Epidermal melanocyte (primary cell): Measurements from ENCODE around the gene SSBP4.

Experiments used
- DNase-seq: peaks from one replicate; pipeline ENCODE4 v3.0.0; 2011; ENCODE audit warnings: low spot score; ENCODE audit not compliant: insufficient read length

Gene SSBP4

DNA sequence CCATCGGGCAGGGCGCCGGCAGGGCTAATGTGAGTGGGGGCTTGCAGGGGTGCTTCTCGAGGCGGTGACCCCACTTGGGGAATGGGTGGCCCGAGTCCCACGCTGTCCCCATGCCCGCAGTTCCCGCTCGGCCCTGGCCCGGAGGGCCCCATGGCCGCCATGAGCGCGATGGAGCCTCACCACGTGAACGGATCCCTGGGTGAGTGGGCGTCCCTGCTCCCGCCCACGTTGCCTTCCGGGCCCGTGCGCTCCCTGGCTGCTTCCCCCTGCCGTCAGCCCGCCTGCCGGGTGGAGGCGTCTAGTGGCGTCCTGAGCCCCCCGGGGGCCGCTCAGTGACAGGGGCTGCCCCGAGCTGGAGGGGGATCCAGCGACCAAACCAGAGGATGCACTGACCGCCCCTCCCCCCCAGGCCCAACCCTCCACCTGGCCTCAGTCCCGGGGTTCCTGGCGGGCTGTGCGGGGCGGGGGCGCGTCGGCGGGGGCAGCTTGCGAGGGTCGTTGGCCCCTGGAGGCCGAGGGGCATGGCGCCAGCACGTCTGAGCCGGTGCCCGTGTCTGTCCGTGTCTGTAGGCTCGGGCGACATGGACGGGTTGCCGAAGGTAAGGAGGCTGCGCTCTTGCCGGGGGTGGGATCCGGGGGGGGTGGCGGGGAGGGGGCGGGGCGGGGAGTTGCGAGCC, 14.0 kb downstream of the SSBP4 start:
- DNase-seq = no peak

DNA sequence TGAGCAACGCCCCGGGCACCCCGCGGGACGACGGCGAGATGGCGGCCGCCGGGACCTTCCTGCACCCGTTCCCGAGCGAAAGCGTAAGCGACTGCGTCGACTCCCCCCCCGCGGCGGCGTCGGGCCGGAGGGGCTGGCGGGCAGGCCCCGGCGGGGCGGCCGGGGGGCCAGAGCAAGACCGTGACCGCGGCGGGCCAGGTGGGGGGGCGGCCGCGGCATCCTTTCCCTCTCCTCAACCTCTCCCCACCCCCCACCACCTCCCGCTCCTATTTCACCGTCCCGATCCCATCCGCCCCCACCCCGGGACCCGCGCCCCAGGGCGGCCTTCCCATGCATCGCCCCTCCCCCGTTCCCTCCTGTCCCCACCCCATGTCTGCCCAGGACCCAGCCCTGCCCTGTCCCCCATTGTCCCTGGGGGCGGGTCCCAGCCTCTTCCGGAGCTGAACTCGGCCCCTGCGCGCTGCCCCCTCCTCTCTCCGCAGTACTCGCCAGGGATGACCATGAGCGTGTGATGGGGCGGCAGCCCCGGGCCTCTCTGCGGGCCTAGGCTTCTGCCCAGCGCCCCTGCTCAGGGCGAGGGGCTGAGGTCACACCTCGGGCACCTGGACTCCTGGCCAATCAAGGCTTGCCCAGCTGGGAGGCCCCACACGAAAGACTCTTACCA, 14.7 kb downstream of the SSBP4 start:
- DNase-seq = no peak

DNA sequence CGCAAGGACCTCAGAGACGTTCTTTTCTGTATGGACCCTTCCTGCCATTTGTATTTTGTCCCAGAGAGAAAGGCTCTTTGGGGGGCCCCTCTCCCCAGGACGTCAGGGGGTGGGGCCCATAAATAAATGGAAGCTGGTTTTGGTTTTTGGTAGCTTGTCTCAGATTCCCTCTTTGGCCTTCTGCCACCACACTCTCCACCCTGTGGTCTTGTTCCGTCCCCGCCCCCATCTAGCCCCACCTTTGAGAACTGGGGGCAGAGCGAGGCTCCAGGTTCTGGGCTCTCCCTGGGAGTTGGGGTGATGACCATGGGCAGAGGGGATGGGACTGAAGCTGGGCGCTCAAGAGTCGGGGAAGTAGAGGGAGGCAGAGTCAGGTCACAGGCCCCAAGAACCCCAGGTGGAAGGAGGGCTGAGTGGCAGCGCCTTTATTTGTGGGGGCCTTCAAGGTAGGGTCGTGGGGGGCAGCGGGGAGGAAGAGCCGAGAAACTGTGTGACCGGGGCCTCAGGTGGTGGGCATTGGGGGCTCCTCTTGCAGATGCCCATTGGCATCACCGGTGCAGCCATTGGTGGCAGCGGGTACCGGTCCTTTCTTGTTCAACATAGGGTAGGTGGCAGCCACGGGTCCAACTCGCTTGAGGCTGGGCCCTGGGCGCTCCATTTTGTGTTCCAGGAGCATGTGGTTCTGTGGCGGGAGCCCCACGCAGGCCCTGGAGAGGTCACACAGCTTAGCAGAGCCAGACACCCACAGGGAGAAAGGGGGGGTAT, 15.4 kb downstream of the SSBP4 start:
- DNase-seq = no peak

DNA sequence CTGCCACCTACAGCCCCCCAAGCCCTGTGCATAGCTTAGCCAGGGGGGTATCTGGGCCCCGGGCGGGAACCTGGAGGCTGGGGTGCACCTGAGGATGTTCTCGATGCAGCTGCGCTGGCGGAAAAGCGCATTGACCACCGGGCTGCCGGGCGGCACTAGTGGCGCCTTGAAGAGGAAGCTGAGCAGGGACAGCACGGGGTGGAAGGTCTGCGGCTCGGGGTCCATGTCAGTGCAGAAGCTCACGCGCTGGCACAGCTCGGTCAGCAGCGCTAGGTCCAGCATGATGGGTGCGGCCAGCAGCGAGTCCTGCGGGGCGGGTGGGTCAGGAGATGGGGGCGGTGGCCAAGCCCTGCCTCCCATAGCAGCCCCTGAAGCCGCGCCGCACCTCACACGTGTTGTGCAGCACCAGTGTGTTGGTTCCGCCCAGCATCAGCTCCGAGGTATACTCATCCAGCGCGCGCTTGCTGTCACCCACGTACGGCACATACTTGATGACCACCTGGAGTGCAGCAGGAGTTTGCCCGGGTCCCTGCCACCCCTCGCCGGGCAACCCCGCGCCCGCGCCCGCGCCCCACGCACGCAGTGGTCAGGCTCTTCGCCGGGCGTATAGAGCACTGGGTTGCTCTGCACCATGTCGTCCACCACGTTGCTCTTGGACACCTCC, 16.1 kb downstream of the SSBP4 start:
- no peak for DNase-seq

DNA sequence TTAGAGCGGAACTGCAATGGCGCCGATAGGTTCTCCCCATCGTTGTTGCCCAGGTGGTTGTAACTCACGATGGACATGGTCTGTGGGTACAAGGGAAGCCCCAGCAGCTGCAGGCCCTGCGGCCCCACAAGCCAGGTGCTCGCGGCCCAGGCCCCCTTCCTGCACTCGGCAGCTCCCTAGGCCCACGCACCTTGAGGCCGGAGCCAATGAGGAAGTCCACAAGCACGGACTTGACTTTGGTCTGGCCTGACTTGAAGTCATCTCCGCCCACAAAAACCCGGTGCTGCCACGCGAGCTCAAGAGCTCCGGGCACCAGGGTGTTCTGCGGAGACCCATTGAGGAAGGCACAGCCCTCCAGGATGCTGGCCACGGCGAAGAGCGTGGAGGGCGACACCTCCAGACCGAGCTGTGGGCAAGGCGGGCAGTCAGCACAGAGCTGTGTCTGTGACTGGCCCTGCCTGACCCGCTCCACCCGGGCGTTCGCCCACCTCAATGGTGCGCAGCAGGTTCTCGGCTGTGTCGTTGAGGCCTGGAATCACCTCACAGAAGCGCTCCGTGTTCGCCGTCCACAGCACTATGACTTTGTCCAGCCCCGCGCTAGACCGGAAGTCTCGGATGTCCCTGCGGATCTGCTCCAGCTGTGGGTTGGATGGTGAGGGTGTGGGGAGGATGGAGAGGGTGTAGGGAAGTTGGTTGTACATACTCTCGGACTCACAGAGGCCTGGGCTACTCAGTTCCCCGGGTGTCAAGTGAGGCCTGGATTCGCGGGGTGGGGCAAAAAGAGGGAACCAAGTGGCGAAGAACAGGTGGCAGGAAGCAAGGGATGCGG, 16.9 kb downstream of the SSBP4 start:
- DNase-seq = no peak

DNA sequence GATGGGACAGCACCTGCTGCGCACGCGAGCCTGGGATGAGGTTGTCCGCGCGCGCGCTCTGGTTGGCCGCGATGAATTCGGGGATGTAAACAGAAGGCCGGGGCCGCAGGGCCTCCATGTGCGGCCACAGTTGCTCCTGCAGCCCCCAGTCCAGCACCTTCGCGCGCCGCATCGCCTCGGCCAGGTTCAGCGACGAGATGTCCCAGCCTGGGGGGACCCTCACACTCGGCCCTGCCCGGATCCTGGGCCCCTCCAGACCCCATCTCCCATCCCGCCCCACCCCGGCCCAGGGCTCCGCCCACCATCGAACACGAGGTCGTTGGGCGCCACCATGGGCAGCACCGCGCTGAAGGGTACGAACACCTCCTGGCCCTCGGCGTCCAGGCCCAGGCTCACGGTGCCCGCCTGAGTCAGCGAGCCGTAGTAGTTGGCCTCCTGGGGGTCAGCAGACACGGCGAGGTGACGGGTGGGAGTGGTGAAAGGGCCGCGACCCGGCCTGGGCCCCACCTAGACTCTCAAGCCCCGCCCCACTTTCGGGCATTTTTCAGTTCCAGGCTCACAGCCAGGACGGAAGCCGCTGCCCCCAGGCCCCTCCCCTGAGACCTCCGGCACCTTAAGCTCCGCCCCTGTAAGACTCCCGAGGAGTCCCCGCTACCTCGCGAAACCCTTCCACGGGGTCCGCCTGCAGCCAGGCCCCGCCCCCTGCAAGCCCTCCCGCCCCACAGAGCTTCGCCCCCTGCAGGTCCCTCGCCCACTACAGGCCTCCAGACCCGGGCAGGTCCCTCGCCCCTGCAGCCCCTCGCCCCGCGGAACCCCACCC, 17.7 kb downstream of the SSBP4 start:
- peak; percentile 99 for DNase-seq

DNA sequence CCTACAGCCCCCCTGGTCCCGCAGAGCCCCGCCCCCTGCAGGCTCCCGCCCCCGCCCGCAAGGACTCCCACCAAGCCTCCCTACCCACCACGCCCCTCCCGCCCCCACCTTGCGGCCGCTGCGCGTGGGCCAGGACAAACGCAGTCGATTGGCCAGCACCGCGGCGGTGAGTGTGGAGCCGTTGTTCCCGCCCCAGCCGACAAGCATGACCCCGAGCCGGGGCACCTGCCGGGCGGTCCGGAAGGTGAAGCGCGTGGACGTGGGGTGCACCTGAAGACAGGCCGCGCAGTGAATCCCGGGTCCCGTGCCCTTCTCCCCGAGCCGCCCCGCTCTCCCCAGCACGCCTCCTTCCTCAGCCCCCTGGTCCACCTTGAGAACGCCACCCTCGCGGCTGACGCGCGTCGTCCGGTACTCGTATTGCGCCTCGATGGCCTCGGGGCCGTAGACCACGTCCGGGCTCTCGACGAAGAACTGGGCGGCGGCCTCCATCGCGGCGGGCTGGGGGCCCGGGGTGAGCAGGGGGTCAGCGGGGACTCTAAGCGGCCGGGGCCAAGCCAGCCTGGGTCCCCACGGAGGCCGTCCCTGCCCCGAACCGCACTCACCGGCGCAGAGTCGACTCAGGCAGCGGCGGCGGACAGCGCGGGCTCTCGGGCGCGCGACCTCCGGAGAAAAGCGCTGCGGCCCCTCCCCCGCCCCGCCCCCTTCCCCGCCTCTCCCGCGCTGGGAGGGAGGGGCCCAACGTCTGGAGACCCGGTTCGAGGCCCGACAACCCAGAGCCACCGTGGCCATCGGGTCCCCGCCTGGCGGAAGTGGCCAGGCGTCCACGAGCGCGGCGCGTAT, 18.5 kb downstream of the SSBP4 start, which contains the start of gene ISYNA1:
TSS of gene ISYNA1 (minus strand) at position 643 of the 840 bp plus-strand sequence. CDS start at position 489, 154 bp downstream.
- peak; percentile 71 for DNase-seq

DNA sequence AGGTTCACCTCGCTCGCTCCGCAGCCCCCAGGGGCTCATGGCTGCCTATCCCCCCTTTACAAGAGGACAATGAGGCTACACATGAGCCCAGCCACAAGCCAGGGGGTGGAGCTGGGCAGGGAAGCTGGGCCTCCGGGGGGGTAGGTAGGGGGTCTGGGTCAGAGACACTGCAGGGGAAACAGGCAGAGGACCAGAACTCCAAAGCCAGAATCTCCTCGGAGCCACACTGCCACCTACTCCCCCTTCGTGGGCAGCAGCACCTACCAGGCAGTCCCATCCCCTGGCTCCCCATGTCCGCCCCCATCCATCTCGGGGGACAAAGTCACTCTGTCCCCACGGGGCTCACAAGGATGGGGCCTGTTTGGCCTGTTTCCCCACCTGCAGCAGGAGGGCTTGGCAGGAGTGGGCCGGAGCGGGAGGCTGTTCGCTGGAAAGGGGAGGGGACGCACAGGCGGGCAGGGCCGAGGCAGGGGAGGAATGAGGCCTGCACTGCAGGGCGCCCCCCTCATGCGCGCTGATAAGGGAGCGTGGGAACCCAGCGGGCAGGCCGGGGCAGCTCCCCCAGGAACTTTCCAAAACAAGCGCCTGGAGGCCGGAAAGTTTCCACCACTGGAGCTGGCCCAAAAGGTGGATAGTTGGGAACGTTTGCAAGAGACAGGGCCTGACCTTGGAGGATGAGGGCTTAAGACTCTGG, 19.3 kb downstream of the SSBP4 start:
- DNase-seq = no peak

DNA sequence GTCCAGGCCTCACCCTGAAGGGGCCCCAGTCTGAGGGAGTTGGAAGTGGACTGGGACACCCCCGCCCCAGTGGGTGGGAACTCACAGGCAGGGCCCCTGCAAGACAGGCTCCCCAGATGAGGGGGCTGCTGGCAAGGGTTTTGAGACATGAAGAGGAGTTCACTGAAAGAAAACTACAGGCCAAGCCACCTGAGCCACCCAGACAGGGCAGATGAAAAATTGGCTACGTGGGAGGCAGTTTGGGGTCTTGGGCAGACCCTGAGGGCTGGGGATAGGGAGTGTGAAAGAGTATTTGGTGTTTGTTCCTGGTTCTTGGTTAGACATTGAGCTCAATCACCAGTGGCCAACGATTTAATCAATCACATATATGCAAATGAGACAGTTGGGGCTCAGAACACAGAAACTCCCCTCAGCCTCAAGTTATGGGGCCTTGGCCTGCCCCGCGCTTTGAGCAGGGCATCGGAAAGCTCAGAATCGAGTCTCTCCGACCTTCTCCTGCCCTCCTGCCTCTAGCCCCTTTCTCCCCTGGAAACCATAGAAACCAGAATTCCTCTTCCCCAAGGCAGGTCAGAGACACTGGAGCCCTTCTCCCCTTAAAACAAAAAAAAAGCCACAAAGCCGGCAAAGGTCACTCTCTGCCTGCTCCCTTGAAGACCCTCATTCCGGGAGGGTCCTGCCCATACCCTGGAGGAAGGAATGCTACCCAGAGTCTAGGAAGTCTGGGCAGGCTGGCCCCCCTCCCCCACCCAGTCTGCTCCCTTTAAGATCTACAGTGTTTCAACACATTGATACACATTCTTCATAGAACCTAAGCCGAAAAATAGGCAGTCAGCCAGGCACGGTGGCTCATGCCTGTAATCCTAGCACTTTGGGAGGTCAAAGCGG, 20.1 kb downstream of the SSBP4 start:
- DNase-seq = no peak

DNA sequence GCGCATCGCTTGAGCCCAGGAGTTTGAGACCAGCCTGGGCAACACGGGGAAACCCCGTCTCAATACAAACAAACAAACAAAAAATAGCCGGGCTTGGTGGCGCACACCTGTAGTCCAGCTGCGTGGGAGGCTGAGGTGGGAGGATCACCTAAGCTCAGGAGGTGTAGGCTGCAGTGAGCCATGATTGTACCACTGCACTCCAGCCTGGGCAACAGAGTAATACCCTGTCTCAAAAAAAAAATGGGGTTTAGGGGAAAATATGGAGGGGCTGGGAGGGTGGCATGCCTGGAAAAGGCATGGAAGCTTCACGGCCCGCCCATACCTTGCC, 20.7 kb downstream of the SSBP4 start:
- no peak for DNase-seq

DNA sequence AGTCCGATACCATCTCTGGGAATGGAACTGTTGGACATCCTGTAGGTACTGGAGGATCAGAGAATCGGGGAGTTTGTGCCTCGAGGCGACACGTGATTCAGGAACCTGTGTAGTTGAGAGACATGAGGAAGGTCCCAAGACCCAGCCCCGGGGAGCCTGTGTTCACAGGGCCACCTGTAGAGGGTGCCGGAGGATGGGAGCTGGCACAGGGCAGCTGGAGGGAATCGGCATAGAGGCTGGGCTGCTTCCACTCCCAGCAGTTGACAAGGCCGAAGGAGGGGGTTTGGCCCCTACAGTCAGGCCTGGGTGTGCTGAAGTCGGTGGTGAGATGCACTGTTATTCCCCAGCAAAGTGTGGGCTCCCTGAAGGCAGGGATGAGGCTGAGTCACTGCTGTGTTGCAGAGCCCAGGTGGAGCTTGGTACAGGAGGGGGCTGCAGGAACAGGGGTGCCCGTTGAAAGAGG, 21.2 kb downstream of the SSBP4 start:
- DNase-seq = no peak

DNA sequence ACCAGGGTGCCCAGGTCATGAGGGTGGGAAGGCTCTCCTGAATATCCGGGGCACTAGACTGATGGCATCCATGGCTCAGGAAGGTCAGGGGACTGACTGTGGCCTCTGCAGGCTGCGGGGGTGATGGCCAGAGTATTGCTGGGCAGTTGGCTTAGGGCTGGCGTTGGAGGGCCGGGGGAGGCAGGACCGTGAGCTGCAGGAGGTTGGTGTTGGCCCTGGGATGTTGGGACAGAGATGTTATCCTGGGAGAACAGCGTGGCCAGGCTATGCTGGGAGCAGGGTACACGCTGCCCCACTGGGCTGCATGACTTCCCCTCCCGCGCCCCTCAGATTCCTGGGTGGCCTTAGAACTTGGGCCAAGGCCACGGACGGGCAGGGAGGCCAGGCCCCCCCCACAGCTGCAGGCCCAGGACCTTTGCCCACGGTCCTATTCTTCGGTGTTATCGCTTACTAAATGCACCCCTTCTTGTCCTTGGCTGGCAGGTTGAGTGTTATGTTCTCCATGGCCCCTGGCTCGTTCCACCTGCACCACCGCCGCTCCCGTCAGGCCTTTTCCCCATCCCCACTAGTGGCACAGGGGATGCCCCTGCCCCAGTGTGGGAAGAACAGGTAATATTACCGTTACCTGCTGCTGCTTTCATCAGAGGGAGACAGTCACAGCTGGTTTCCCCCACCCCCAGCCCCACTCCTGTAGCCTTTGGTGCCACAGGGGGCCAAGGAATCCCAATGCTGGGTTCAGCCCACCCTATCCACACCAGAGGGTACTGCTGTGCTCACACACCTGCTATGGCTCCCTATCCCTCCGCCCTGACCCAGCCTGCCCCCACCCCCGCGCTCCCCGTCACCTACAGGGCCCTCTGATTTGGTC, 22.0 kb downstream of the SSBP4 start:
- DNase-seq = no peak

DNA sequence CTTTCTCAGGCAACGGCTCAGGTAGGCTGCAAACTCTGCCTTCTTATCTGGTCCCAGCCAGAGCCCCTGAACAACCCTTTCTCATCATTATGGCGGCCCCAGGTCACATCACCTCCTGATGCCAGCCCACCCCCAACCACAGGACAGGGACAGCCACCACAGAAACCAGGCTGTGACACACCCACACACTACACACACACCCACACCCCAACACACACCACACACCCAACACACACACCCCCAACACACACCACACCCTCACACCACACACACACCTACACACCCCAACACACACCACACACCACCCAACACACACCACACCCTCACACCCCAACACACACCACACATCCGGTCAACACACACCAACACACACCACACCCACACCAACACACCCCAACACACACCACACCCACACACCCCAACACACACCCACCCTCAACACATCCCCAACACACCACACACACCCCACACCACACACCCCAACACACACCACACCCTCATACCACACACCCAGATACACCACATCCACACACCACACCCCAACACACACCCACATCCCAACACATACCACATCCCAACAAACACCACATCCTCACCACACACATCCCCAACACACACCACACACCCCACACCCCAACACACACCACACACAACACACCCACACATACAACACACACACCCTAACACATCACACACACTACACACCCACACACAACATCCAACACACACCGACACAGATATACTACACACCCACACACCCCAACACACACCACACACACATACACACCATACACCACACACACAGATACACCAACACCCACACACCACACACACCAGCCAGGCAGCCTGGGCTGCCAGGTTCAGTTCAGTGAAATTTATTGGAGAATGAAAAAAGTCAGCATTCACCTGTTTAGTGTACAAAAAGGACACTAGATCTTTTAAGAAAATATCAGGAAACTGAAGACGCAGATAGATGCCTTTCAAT, 22.9 kb downstream of the SSBP4 start:
- DNase-seq = no peak

DNA sequence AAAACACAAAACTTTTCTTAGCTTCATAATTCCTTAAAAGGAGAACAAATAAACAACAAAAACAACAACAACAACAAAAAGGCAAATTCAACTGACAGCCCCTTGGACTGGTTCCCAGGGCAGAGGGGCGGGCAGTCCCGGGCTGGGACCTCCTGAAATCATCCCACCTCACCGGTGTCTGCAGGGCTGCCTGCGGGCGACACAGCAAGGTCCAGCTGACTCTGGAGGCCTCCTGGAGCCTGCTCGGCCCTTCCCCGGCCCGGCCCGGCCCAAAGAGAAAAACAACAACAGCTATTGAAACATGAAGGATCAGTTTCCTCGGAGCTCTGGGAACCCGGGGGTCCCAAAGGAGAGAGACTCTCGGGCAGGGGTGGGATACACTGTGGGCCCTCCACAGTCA, 23.7 kb downstream of the SSBP4 start:
- DNase-seq = no peak

DNA sequence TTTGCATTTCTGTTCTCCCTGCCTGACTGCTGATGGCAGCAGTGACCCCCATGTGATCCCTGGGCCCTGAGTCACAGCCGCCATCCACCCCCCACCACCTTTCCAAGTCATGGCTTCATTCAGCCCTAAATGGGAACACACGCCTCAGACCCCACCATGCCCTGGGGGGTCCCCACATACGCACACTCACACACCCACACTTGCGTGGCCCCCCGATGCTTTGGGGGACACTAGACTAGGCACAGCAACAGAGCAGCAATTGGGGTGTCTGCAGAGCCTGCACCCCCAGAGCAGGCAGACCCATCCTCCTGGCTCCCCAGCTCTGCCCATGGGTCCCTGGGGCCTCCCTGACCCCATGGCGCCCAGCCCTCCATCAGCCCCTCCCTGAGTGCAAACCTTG, 24.2 kb downstream of the SSBP4 start:
- DNase-seq = no peak
